ENCODE measurements around the gene ARHGEF39. TPM values are rescaled to one million over a fixed set of nuclear protein-coding genes. Genes with fewer than 3 reads are reported as not detected.

Gene ARHGEF39

DNA sequence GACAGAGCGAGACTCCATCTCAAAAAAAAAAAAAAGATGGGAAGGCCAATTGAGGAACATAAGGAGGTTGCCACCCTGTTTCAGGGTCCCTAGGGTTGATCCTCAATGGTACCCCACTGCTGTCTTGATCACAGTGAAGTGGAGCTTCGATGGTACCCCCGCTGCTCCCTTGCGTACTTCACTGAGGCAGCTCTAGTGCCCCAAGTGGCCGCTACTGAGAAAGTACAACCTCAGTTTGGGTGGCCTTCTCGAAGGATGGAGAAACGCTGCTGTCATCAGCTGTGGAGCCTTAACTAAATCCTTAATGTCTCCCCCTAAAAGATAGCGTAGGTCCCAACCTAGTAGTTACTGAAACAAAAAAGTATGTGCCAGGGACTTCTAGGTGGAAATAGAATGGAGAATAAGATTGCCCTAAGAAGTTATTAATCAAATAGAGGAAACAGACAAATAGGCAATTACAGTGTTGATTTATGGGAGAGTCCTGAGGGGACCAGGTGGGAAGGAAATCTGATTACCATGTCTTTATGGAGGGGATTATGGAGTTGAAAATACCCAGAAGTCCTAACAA, 53.7 kb downstream of the ARHGEF39 start:
- no CpG with 5 or more reads among the region's 8 CpGs for WGBS, 2 donors (ENCODE audit: extremely low coverage in 2 of 2, insufficient read length in 2 of 2, insufficient replicate concordance in 1 of 2)
- no peak for DNase-seq (ENCODE audit: low spot score)
- H3K14ac ChIP-seq (ENCODE audit: low read length): no peak overlapping the region

DNA sequence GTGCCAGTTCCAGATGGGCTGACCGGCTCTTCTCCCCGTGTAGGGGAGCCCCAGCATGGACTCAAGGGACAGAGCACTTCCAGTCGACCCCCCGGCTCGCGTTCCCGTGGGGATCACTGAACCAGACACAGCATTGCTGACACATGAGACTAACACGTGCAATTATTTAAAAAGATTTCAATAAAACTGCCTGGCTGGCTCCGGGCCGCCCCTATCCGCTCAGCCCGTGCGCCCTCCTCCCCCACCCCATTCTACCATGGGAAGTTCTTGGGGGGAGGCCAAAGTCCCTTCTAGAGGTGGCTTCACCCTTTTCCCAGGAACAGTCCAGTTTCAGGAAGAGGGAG, 55.2 kb downstream of the ARHGEF39 start:
- H2BK5ac ChIP-seq (ENCODE audit: low read length): no peak overlapping the region
- WGBS, 2 donors (ENCODE audit: extremely low coverage in 2 of 2, insufficient read length in 2 of 2, insufficient replicate concordance in 1 of 2): no CpG with 5 or more reads among the region's 13 CpGs
- H3K4ac ChIP-seq (ENCODE audit: low read length): no peak overlapping the region
- H3K4me1 ChIP-seq (ENCODE audit: control insufficient read depth in 2 of 2, insufficient read depth in 1 of 2, low read depth in 1 of 2, low read length in 2 of 2): peaks cover 1 to 8% of the 10 kb centered on the region in 2 donors
- H2AFZ ChIP-seq (ENCODE audit: low read length): no peak overlapping the region
- peaks cover 26 to 36% of the 10 kb centered on the region in 2 donors for H3K36me3 ChIP-seq (replicated peaks in 1 of 2; ENCODE audit: control insufficient read depth in 2 of 2, insufficient read depth in 2 of 2, low read length in 2 of 2)
- no peak overlapping the region for H3K27ac ChIP-seq (replicated peaks; ENCODE audit: low read length)
- no peak overlapping the region for H3K23ac ChIP-seq (ENCODE audit: low read depth, low read length, poor library complexity)
- H2AK5ac ChIP-seq (ENCODE audit: low read depth, low read length): no peak overlapping the region
- no peak overlapping the region for H3K4me2 ChIP-seq (ENCODE audit: insufficient read depth, low read length, poor library complexity, severe bottlenecking)
- no peak overlapping the region for H4K91ac ChIP-seq (ENCODE audit: low read depth, low read length, poor library complexity)
- peaks cover 0 to 16% (median 0%) of the 10 kb centered on the region in 3 experiments for H3K27me3 ChIP-seq (ENCODE audit: control insufficient read depth in 3 of 3, insufficient read depth in 3 of 3, low read depth in 1 of 3, low read length in 3 of 3)
- H3K18ac ChIP-seq (ENCODE audit: low read length): no peak overlapping the region
- H3K9me3 ChIP-seq (replicated peaks in 1 of 2; ENCODE audit: control insufficient read depth in 2 of 2, insufficient read depth in 1 of 2, low read depth in 1 of 2, low read length in 2 of 2): no peaks in the 10 kb centered on the region
- no peak overlapping the region for H3K9ac ChIP-seq (ENCODE audit: low read depth, low read length, poor library complexity)
- no peak overlapping the region for H2BK12ac ChIP-seq (ENCODE audit: low read length)
- no peak overlapping the region for H4K8ac ChIP-seq (ENCODE audit: low read depth, low read length)
- DNase-seq (ENCODE audit: low spot score): no peak
- no peak overlapping the region for H2BK120ac ChIP-seq (ENCODE audit: low read depth, low read length)
- no peak overlapping the region for H3K14ac ChIP-seq (ENCODE audit: low read length)
- H3K4me3 ChIP-seq (ENCODE audit: low read length in 2 of 2): no peak overlapping the region
- H2BK15ac ChIP-seq (ENCODE audit: low read length): no peak overlapping the region
- H3K79me1 ChIP-seq (ENCODE audit: low read depth, low read length): peaks cover 5% of the 10 kb centered on the region

More for the DNA sequence above, 53.7 kb downstream of the ARHGEF39 start:
- H3K9me3 ChIP-seq (replicated peaks in 1 of 2; ENCODE audit: control insufficient read depth in 2 of 2, insufficient read depth in 1 of 2, low read depth in 1 of 2, low read length in 2 of 2): peaks cover 0 to 3% of the 10 kb centered on the region in 2 donors
- H3K36me3 ChIP-seq (replicated peaks in 1 of 2; ENCODE audit: control insufficient read depth in 2 of 2, insufficient read depth in 2 of 2, low read length in 2 of 2): peaks cover 26 to 36% of the 10 kb centered on the region in 2 donors
- H2AK5ac ChIP-seq (ENCODE audit: low read depth, low read length): no peak overlapping the region
- H3K27ac ChIP-seq (replicated peaks; ENCODE audit: low read length): no peak overlapping the region
- H2BK12ac ChIP-seq (ENCODE audit: low read length): no peak overlapping the region
- no peak overlapping the region for H4K91ac ChIP-seq (ENCODE audit: low read depth, low read length, poor library complexity)
- no peak overlapping the region for H2BK5ac ChIP-seq (ENCODE audit: low read length)
- no peak overlapping the region for H4K8ac ChIP-seq (ENCODE audit: low read depth, low read length)
- no peak overlapping the region for H2BK15ac ChIP-seq (ENCODE audit: low read length)
- peaks cover 5% of the 10 kb centered on the region for H3K79me1 ChIP-seq (ENCODE audit: low read depth, low read length)
- no peak overlapping the region for H2AFZ ChIP-seq (ENCODE audit: low read length)
- peaks cover 2 to 31% (median 15%) of the 10 kb centered on the region in 3 experiments for H3K27me3 ChIP-seq (ENCODE audit: control insufficient read depth in 3 of 3, insufficient read depth in 3 of 3, low read depth in 1 of 3, low read length in 3 of 3)
- H3K4me3 ChIP-seq (ENCODE audit: low read length in 2 of 2): no peak overlapping the region
- peaks cover 0 to 7% of the 10 kb centered on the region in 2 donors for H3K4me1 ChIP-seq (ENCODE audit: control insufficient read depth in 2 of 2, insufficient read depth in 1 of 2, low read depth in 1 of 2, low read length in 2 of 2)
- H3K4me2 ChIP-seq (ENCODE audit: insufficient read depth, low read length, poor library complexity, severe bottlenecking): no peak overlapping the region
- no peak overlapping the region for H3K23ac ChIP-seq (ENCODE audit: low read depth, low read length, poor library complexity)
- H2BK120ac ChIP-seq (ENCODE audit: low read depth, low read length): no peak overlapping the region
- no peak overlapping the region for H3K9ac ChIP-seq (ENCODE audit: low read depth, low read length, poor library complexity)
- H3K4ac ChIP-seq (ENCODE audit: low read length): no peak overlapping the region
- H3K18ac ChIP-seq (ENCODE audit: low read length): no peak overlapping the region

Small RNAs within 50 kb of the gene (small RNA-seq; reads per million reads assigned to genes)
- gene RMRP (ENCODE audit: insufficient read depth) (not detected), gene RN7SL22P (ENCODE audit: insufficient read depth) (not detected)

All from neuronal stem cell (in vitro differentiated cells).